ENCODE data around the gene SPON1. TPM values are rescaled to one million over a fixed set of nuclear protein-coding genes. Genes with fewer than 3 reads are reported as not detected.

The SPON1 gene
- 2.2 and 5.8 TPM in 2 replicates for total RNA-seq

GRCh38 chr11:13962562-13963168 lies at the start of gene SPON1:
Gene SPON1, plus strand, starts transcription at chr11:13962723. Its CDS starts 182 bp downstream, at chr11:13962905.

Small RNA genes within 50 kb of the gene (small RNA-seq; reads per million reads assigned to genes)
- gene RNA5SP332 = not detected

Measured in hair follicle dermal papilla cell (primary cell).